H1 (cell line): ENCODE measurements around the gene HSD17B1. TPM values are rescaled to one million over a fixed set of nuclear protein-coding genes. Genes with fewer than 3 reads are reported as not detected.

Experiments
- CTCF ChIA-PET: fragments of 300-600 bp; sonication (Branson Sonifier 250); formaldehyde crosslinking; loops from one replicate; lab custom pipeline; 2021; ENCODE audit not compliant: partially characterized antibody; lab: Charles Lee
- POLR2A ChIA-PET: fragments of 300-600 bp; sonication (Branson Sonifier 250); formaldehyde crosslinking; loops from one replicate; lab custom pipeline; 2021; ENCODE audit warnings: inconsistent platforms; ENCODE audit not compliant: partially characterized antibody; lab: Charles Lee
- DNase-seq, 2 experiments: peaks; one replicate each; pipeline versions ENCODE4 v3.0.0 to v3.0.0-alpha.2; 2010 to 2022; ENCODE audit warnings: low spot score in 2 of 2, low read depth in 1 of 2, mixed read lengths in 1 of 2
- FAIRE-seq: peaks from 2 replicates; lab custom pipeline; 2011; peaks lifted over from hg19 to GRCh38; lab: Jason Lieb, UNC
- H2AFZ ChIP-seq: 2 replicates; pipeline ENCODE4 v1.8.1; 2012; ENCODE audit warnings: low read length, inconsistent platforms
- H2AK5ac ChIP-seq: 2 replicates; pipeline ENCODE4 v1.6.1; 2013; ENCODE audit warnings: low read depth, low read length
- H2BK120ac ChIP-seq: replicated peaks from 2 replicates; pipeline ENCODE3; 2013; ENCODE audit warnings: low read depth, low read length, inconsistent platforms
- H2BK12ac ChIP-seq: 2 replicates; pipeline ENCODE4 v1.6.1; 2013; ENCODE audit warnings: low read depth, low read length
- H2BK15ac ChIP-seq: 2 replicates; pipeline ENCODE4 v1.6.1; 2013; ENCODE audit warnings: low read length
- H2BK20ac ChIP-seq: 2 replicates; pipeline ENCODE4 v1.6.1; 2013; ENCODE audit warnings: low read length
- H2BK5ac ChIP-seq: 2 replicates; pipeline ENCODE4 v1.6.1; 2013; ENCODE audit warnings: low read depth, low read length
- H3K14ac ChIP-seq: 2 replicates; pipeline ENCODE4 v1.6.1; 2013; ENCODE audit warnings: inconsistent platforms; ENCODE audit not compliant: insufficient read length
- H3K18ac ChIP-seq: 2 replicates; pipeline ENCODE4 v1.6.1; 2013; ENCODE audit warnings: low read length; ENCODE audit errors: extremely low read depth
- H3K23ac ChIP-seq: 2 replicates; pipeline ENCODE4 v1.6.1; 2013; ENCODE audit warnings: inconsistent platforms; ENCODE audit not compliant: insufficient read length
- H3K23me2 ChIP-seq: 2 replicates; pipeline ENCODE4 v1.6.1; 2013; ENCODE audit warnings: low read depth, low read length
- H3K27ac ChIP-seq: 2 replicates; pipeline ENCODE4 v1.6.1; 2011; ENCODE audit warnings: low read depth, low read length, inconsistent platforms
- H3K27me3 ChIP-seq, 4 experiments: replicated peaks in 1 of 4; 1 replicate in 1 of 4; 2 replicates in 3 of 4; pipeline versions ENCODE4 v1.6.1 to v1.8.1; 2011 to 2013; ENCODE audit warnings: low read length in 3 of 4, mild to moderate bottlenecking in 3 of 4, inconsistent platforms in 2 of 4, mixed read lengths in 2 of 4, moderate library complexity in 1 of 4; ENCODE audit not compliant: control insufficient read depth in 3 of 4, insufficient read depth in 3 of 4; ENCODE audit errors: extremely low read depth in 1 of 4
- H3K36me3 ChIP-seq, 4 experiments: 2 replicates each; pipeline versions ENCODE4 v1.6.1 to v1.8.1; 2011 to 2013; ENCODE audit warnings: mild to moderate bottlenecking in 4 of 4, low read length in 3 of 4, moderate library complexity in 2 of 4, control low read depth in 1 of 4, inconsistent platforms in 1 of 4; ENCODE audit not compliant: insufficient read depth in 4 of 4, control insufficient read depth in 2 of 4
- H3K4ac ChIP-seq: replicated peaks from 2 replicates; pipeline ENCODE3; 2013; ENCODE audit warnings: low read length, low read depth, mixed read lengths, inconsistent platforms; ENCODE audit not compliant: insufficient read length
- H3K4me1 ChIP-seq, 4 experiments: replicated peaks in 1 of 4; 1 replicate in 1 of 4; 2 replicates in 3 of 4; pipeline versions ENCODE4 v1.6.1 to v1.8.1; 2011 to 2013; ENCODE audit warnings: low read length in 3 of 4, inconsistent platforms in 2 of 4, mixed read lengths in 1 of 4; ENCODE audit not compliant: insufficient read depth in 4 of 4, control insufficient read depth in 3 of 4
- H3K4me2 ChIP-seq, 2 experiments: 2 replicates each; pipeline versions ENCODE4 v1.6.1 to v1.8.1; 2011 to 2013; ENCODE audit warnings: low read depth in 2 of 2, low read length in 2 of 2, control low read depth in 1 of 2, inconsistent platforms in 1 of 2, mild to moderate bottlenecking in 1 of 2; ENCODE audit not compliant: insufficient read depth in 1 of 2
- H3K4me3 ChIP-seq, 4 experiments: fragments of 200-600, 300-600 bp in 1 of 4; sonication (generic), shearing (Covaris generic), sonication (Bioruptor Twin) in 1 of 4; 2 replicates each; pipeline versions ENCODE4 v1.5.1 to v1.8.1; 2011 to 2016; ENCODE audit warnings: low read length in 4 of 4, low read depth in 3 of 4, control low read depth in 2 of 4, inconsistent platforms in 2 of 4, mild to moderate bottlenecking in 2 of 4, mixed read lengths in 1 of 4, moderate library complexity in 1 of 4; ENCODE audit not compliant: insufficient read depth in 2 of 4; ENCODE audit errors: extremely low read depth in 1 of 4
- H3K56ac ChIP-seq: replicated peaks from 2 replicates; pipeline ENCODE3; 2013; ENCODE audit warnings: low read depth, mild to moderate bottlenecking, mixed read lengths, low read length, inconsistent platforms; ENCODE audit not compliant: insufficient read length
- H3K79me1 ChIP-seq: 2 replicates; pipeline ENCODE4 v1.6.1; 2013; ENCODE audit warnings: low read depth, low read length, control low read depth
- H3K79me2 ChIP-seq, 2 experiments: 2 replicates each; pipeline versions ENCODE4 v1.6.1 to v1.8.1; 2012 to 2013; ENCODE audit warnings: low read length in 2 of 2, mild to moderate bottlenecking in 2 of 2, inconsistent platforms in 1 of 2; ENCODE audit not compliant: insufficient read depth in 2 of 2, control insufficient read depth in 1 of 2
- H3K9ac ChIP-seq, 4 experiments: replicated peaks in 1 of 4; 1 replicate in 1 of 4; 2 replicates in 3 of 4; pipeline versions ENCODE4 v1.6.1 to v1.8.1; 2011 to 2013; ENCODE audit warnings: low read depth in 3 of 4, low read length in 3 of 4, control low read depth in 2 of 4, mild to moderate bottlenecking in 2 of 4, moderate library complexity in 2 of 4, inconsistent platforms in 1 of 4; ENCODE audit errors: extremely low read depth in 1 of 4
- H3K9me3 ChIP-seq, 2 experiments: 2 replicates each; pipeline versions ENCODE4 v1.6.1 to v1.8.1; 2012 to 2013; ENCODE audit warnings: mild to moderate bottlenecking in 2 of 2, moderate library complexity in 2 of 2, control low read depth in 1 of 2, inconsistent platforms in 1 of 2, low read depth in 1 of 2, low read length in 1 of 2, mixed read lengths in 1 of 2; ENCODE audit not compliant: insufficient read depth in 2 of 2
- H4K20me1 ChIP-seq, 2 experiments: replicated peaks in 1 of 2; 2 replicates each; pipeline versions ENCODE3 to v1.8.1; 2011 to 2013; ENCODE audit warnings: inconsistent platforms in 2 of 2, low read length in 2 of 2, mild to moderate bottlenecking in 1 of 2; ENCODE audit not compliant: insufficient read depth in 2 of 2, control insufficient read depth in 1 of 2
- H4K5ac ChIP-seq: 2 replicates; pipeline ENCODE4 v1.6.1; 2013; ENCODE audit warnings: low read length, low read depth, mixed read lengths, inconsistent platforms; ENCODE audit not compliant: insufficient read length
- H4K8ac ChIP-seq: 2 replicates; pipeline ENCODE4 v1.8.0; 2013; ENCODE audit warnings: mild to moderate bottlenecking, moderate library complexity, low read length, inconsistent platforms; ENCODE audit not compliant: insufficient read depth; ENCODE audit errors: extremely low read depth
- H4K91ac ChIP-seq: replicated peaks from 2 replicates; pipeline ENCODE3; 2013; ENCODE audit warnings: low read length, mixed read lengths, inconsistent platforms; ENCODE audit not compliant: insufficient read length
- BACH1 ChIP-seq: IDR thresholded peaks from 2 replicates; pipeline ENCODE4 v1.6.1; 2012; ENCODE audit warnings: low read length, improper control_type of control experiment
- BCL11A ChIP-seq, 2 experiments: IDR thresholded peaks; one replicate each; pipeline ENCODE4 v1.6.1; 2011; ENCODE audit warnings: low read depth in 2 of 2, low read length in 2 of 2, mild to moderate bottlenecking in 2 of 2
- GTF2F1 ChIP-seq: IDR thresholded peaks from 2 replicates; pipeline ENCODE4 v1.6.1; 2012; ENCODE audit warnings: low read depth, low read length, improper control_type of control experiment, borderline replicate concordance
- JUN ChIP-seq: IDR thresholded peaks from 2 replicates; pipeline ENCODE4 v1.6.1; 2011; ENCODE audit warnings: low read depth, mild to moderate bottlenecking, improper control_type of control experiment, low read length
- JUND ChIP-seq: IDR thresholded peaks from 2 replicates; pipeline ENCODE4 v1.6.1; 2011; ENCODE audit warnings: mild to moderate bottlenecking, improper control_type of control experiment, low read length
- KDM1A ChIP-seq: fragments of 200-600, 300-600 bp; sonication (generic); IDR thresholded peaks from 2 replicates; pipeline ENCODE4 v1.7.1; 2016; ENCODE audit warnings: mild to moderate bottlenecking, low read length, borderline replicate concordance
- RAD21 ChIP-seq, 2 experiments: IDR thresholded peaks in 1 of 2; conservative IDR thresholded peaks in 1 of 2; 2 replicates each; pipeline ENCODE4 v1.6.1; 2011; ENCODE audit warnings: low read depth in 2 of 2, low read length in 2 of 2, improper control_type of control experiment in 1 of 2, inconsistent platforms in 1 of 2, mild to moderate bottlenecking in 1 of 2, moderate library complexity in 1 of 2
- RBBP5 ChIP-seq: IDR thresholded peaks from 2 replicates; pipeline ENCODE4 v1.7.1; 2012; ENCODE audit warnings: low read depth, mild to moderate bottlenecking, inconsistent platforms, low read length, moderate library complexity, borderline replicate concordance
- RXRA ChIP-seq: IDR thresholded peaks from 2 replicates; pipeline ENCODE4 v1.6.1; 2011; ENCODE audit warnings: low read depth, mild to moderate bottlenecking, low read length, moderate library complexity; ENCODE audit not compliant: insufficient read depth
- SIRT6 ChIP-seq: IDR thresholded peaks from one replicate; pipeline ENCODE4 v1.7.1; 2012; ENCODE audit warnings: low read length, inconsistent platforms
- TAF7 ChIP-seq: optimal IDR thresholded peaks from 2 replicates; pipeline ENCODE3; 2011; ENCODE audit warnings: low read depth, mild to moderate bottlenecking, inconsistent platforms, low read length, moderate library complexity, borderline replicate concordance
- WGBS, 2 experiments: shearing (Covaris generic) in 1 of 2; methylation state at CpG; one replicate each; pipeline versions ENCODE4 v1.1.6 to v1.1.7; 2013 to 2015; ENCODE audit warnings: low lambda C conversion rate in 2 of 2, mixed read lengths in 2 of 2, inconsistent platforms in 1 of 2, low coverage in 1 of 2, missing lambda C conversion rate in 1 of 2; ENCODE audit not compliant: insufficient replicate concordance in 2 of 2, insufficient coverage in 1 of 2, insufficient read length in 1 of 2; ENCODE audit errors: extremely low coverage in 1 of 2, missing lambda C conversion rate in 1 of 2; 5-methylcytosine and 5-hydroxymethylcytosine counted together
- polyA plus RNA-seq, 7 experiments: library from polyadenylated mRNA; depleted of rRNA in 3 of 7; stranded (reverse) in 5 of 7; unstranded in 2 of 7; fragments of >200 nt in 5 of 7; fragments of 200-250 nt in 2 of 7; gene quantifications; 1 replicate in 5 of 7; 2 replicates in 1 of 7; 4 replicates in 1 of 7; pipeline versions ENCODE4 v1.2.1 to v1.2.3, GENCODE V29; 2011 to 2013; ENCODE audit warnings: missing spikeins in 2 of 7, mixed read lengths in 2 of 7
- total RNA-seq: library from RNA; stranded (reverse); fragmentation: NEBNext Ultra II Directional; extraction: Animal tissue kit (Norgen Biotek cat#: 25700); gene quantifications from 2 replicates; pipeline ENCODE4 v1.2.1, GENCODE V29; 2021
- TF ChIP-seq, protein P1 (sequence below): IDR thresholded peaks from 2 replicates; pipeline ENCODE4 v1.6.1; 2012; ENCODE audit warnings: inconsistent platforms

Gene HSD17B1
- total and polyA plus RNA-seq, 2 of the 8 experiments (the other 6 are each of a cell fraction or from before 2014, with no cell fraction given) = 0.88 to 1.0 TPM

GRCh38 chr17:42544874-42545283, 7.8 kb upstream of the HSD17B1 start:
- no peak for FAIRE-seq
- no peak overlapping the region for H3K4me2 ChIP-seq
- TF ChIP-seq BACH1 (no peak), JUND (no peak), KDM1A (no peak), JUN (no peak), SIRT6 (no peak), RAD21 (IDR thresholded peaks at IDR 0.05 in 1 of 2, conservative IDR thresholded peaks at IDR 0.05 in 1 of 2; ENCODE audit: low read depth in 2 of 2, low read length in 2 of 2) (no peak), GTF2F1 (no peak), TAF7 (no peak), RXRA (no peak), BCL11A (IDR thresholded peaks at IDR 0.05; ENCODE audit: low read depth in 2 of 2, low read length in 2 of 2) (no peak), RBBP5 (no peak)
- TF ChIP-seq, protein P1, sequence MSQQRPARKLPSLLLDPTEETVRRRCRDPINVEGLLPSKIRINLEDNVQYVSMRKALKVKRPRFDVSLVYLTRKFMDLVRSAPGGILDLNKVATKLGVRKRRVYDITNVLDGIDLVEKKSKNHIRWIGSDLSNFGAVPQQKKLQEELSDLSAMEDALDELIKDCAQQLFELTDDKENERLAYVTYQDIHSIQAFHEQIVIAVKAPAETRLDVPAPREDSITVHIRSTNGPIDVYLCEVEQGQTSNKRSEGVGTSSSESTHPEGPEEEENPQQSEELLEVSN = no peak

More at GRCh38 chr17:42544874-42545283, 7.8 kb upstream of the HSD17B1 start:
- Histone ChIP-seq H2BK15ac (no peak overlapping the region), H2AK5ac (no peak overlapping the region), H3K4me1 (peaks cover 0 to 7% (median 5%) of the 10 kb centered on the region in 4 experiments; a peak in 4 of 7 replicates), H4K8ac (no peak overlapping the region), H2BK120ac (no peak overlapping the region), H3K27ac (no peak overlapping the region), H2BK12ac (no peak overlapping the region), H2AFZ (no peak overlapping the region), H4K5ac (no peak overlapping the region), H3K4me3 (no peak overlapping the region), H3K36me3 (peaks cover 0 to 15% (median 6%) of the 10 kb centered on the region in 4 experiments; a peak in 4 of 8 replicates), H3K79me1 (no peaks in the 10 kb centered on the region), H4K20me1 (peaks cover 0 to 4% of the 10 kb centered on the region in 2 experiments), H3K56ac (no peak overlapping the region), H3K4ac (no peak overlapping the region), H3K79me2 (no peaks in the 10 kb centered on the region), H3K27me3 (no peaks in the 10 kb centered on the region), H3K14ac (no peak overlapping the region), H4K91ac (no peak overlapping the region), H3K18ac (no peak overlapping the region), H3K9ac (no peak overlapping the region), H3K9me3 (no peaks in the 10 kb centered on the region), H2BK20ac (no peak overlapping the region), H3K23ac (no peak overlapping the region), H3K23me2 (peaks cover 2% of the 10 kb centered on the region; the same call in 1 of the 2 replicates), H2BK5ac (no peak overlapping the region)
- WGBS, 2 experiments = 75% methylated on average over 8 of the region's 8 CpGs; no CpG with 5 or more reads in 1 of the 2 experiments
- CTCF ChIA-PET = interaction anchor here (0.6 to 0.9 kb wide), 2 partner anchors 18 to 334 kb away, joined by 3 read pairs; no protein-coding TSS in a partner anchor
- DNase-seq = no peak
- POLR2A ChIA-PET = interaction anchor here (0.8 to 4.3 kb wide), 3 partner anchors 8 to 998 kb away, joined by 3 to 43 read pairs (median 3); partner anchors contain the start of gene NAGLU
